H9 (cell line): ENCODE data around the gene LRPAP1. TPM values are rescaled to one million over a fixed set of nuclear protein-coding genes. Genes with fewer than 3 reads are reported as not detected.

Experiments used
- DNase-seq: peaks from one replicate; pipeline ENCODE4 v3.0.0-alpha.2; 2017
- H2AFZ ChIP-seq: one replicate; pipeline ENCODE4 v1.6.1; 2013; ENCODE audit warnings: mild to moderate bottlenecking, low read length, control low read depth, moderate library complexity
- H2AK5ac ChIP-seq: 2 replicates; pipeline ENCODE4 v1.6.1; 2013; ENCODE audit warnings: low read length, control low read depth, mixed read lengths; ENCODE audit not compliant: insufficient read length
- H2BK120ac ChIP-seq: one replicate; pipeline ENCODE4 v1.6.1; 2013; ENCODE audit warnings: low read depth, mild to moderate bottlenecking, low read length, control low read depth, inconsistent platforms; ENCODE audit not compliant: poor library complexity, severe bottlenecking
- H2BK12ac ChIP-seq: 2 replicates; pipeline ENCODE4 v1.6.1; 2013; ENCODE audit warnings: low read length, control low read depth, mixed read lengths, low read depth; ENCODE audit not compliant: insufficient read length
- H2BK15ac ChIP-seq: 2 replicates; pipeline ENCODE4 v1.6.1; 2013; ENCODE audit warnings: low read depth, low read length, control low read depth
- H2BK20ac ChIP-seq: one replicate; pipeline ENCODE4 v1.6.1; 2013; ENCODE audit warnings: low read depth, mild to moderate bottlenecking, low read length, control low read depth, inconsistent platforms; ENCODE audit not compliant: poor library complexity, severe bottlenecking
- H2BK5ac ChIP-seq: 2 replicates; pipeline ENCODE4 v1.6.1; 2013; ENCODE audit warnings: low read length, control low read depth, mixed read lengths; ENCODE audit not compliant: insufficient read length
- H3K14ac ChIP-seq: 2 replicates; pipeline ENCODE4 v1.6.1; 2013; ENCODE audit warnings: low read length, control low read depth; ENCODE audit not compliant: insufficient read depth
- H3K18ac ChIP-seq: 2 replicates; pipeline ENCODE4 v1.6.1; 2013; ENCODE audit warnings: low read depth, mild to moderate bottlenecking, mixed read lengths, low read length, control low read depth; ENCODE audit not compliant: insufficient read length
- H3K23ac ChIP-seq: 2 replicates; pipeline ENCODE4 v1.6.1; 2013; ENCODE audit warnings: low read length, control low read depth, mixed read lengths, low read depth; ENCODE audit not compliant: insufficient read length
- H3K23me2 ChIP-seq: 2 replicates; pipeline ENCODE4 v1.6.1; 2013; ENCODE audit warnings: low read depth, mild to moderate bottlenecking, mixed read lengths, low read length, control low read depth; ENCODE audit not compliant: insufficient read length, poor library complexity, severe bottlenecking
- H3K27ac ChIP-seq: 2 replicates; pipeline ENCODE4 v1.5.1; 2013; ENCODE audit warnings: low read length, control low read depth, mixed read lengths, low read depth; ENCODE audit not compliant: insufficient read length
- H3K27me3 ChIP-seq: 2 replicates; pipeline ENCODE4 v1.6.1; 2013; ENCODE audit warnings: low read length, control low read depth, inconsistent platforms; ENCODE audit not compliant: insufficient read depth
- H3K4ac ChIP-seq: 2 replicates; pipeline ENCODE4 v1.6.1; 2013; ENCODE audit warnings: low read depth, mild to moderate bottlenecking, control low read depth, inconsistent platforms, low read length, moderate library complexity
- H3K4me1 ChIP-seq: 2 replicates; pipeline ENCODE4 v1.6.1; 2013; ENCODE audit warnings: low read length, control low read depth, inconsistent platforms; ENCODE audit not compliant: insufficient read depth
- H3K4me2 ChIP-seq: 2 replicates; pipeline ENCODE4 v1.6.1; 2013; ENCODE audit warnings: low read length, control low read depth, mixed read lengths; ENCODE audit not compliant: insufficient read length, insufficient read depth
- H3K56ac ChIP-seq: 2 replicates; pipeline ENCODE4 v1.6.1; 2013; ENCODE audit warnings: low read depth, mild to moderate bottlenecking, mixed read lengths, low read length, control low read depth; ENCODE audit not compliant: insufficient read length
- H3K79me1 ChIP-seq: 2 replicates; pipeline ENCODE4 v1.6.1; 2013; ENCODE audit warnings: low read depth, mild to moderate bottlenecking, moderate library complexity, low read length, control low read depth, inconsistent platforms; ENCODE audit not compliant: insufficient read depth, poor library complexity, severe bottlenecking
- H3K79me2 ChIP-seq: 2 replicates; pipeline ENCODE4 v1.6.1; 2013; ENCODE audit warnings: low read length, control low read depth, inconsistent platforms; ENCODE audit not compliant: insufficient read depth
- H3K9ac ChIP-seq: 2 replicates; pipeline ENCODE4 v1.6.1; 2013; ENCODE audit warnings: low read length, control low read depth, mixed read lengths; ENCODE audit not compliant: insufficient read length; ENCODE audit errors: extremely low read depth
- H3K9me3 ChIP-seq: one replicate; pipeline ENCODE4 v1.6.1; 2013; ENCODE audit warnings: low read depth, low read length, inconsistent platforms; ENCODE audit not compliant: control insufficient read depth
- H3T11ph ChIP-seq: one replicate; pipeline ENCODE4 v1.6.1; 2013; ENCODE audit warnings: mild to moderate bottlenecking, low read length, control low read depth, inconsistent platforms
- H4K20me1 ChIP-seq: one replicate; pipeline ENCODE4 v1.6.1; 2013; ENCODE audit not compliant: control insufficient read depth, insufficient read length, insufficient read depth
- H4K5ac ChIP-seq: 2 replicates; pipeline ENCODE4 v1.6.1; 2013; ENCODE audit warnings: low read depth, mild to moderate bottlenecking, mixed read lengths, low read length, control low read depth; ENCODE audit not compliant: insufficient read length
- H4K8ac ChIP-seq: replicated peaks from 2 replicates; pipeline ENCODE4 v1.6.1; 2013; ENCODE audit warnings: low read length, control low read depth, mixed read lengths, low read depth; ENCODE audit not compliant: insufficient read length
- H4K91ac ChIP-seq: 2 replicates; pipeline ENCODE4 v1.6.1; 2013; ENCODE audit warnings: low read depth, mild to moderate bottlenecking, moderate library complexity, mixed read lengths, low read length, control low read depth; ENCODE audit not compliant: insufficient read length
- H3K27ac Mint-ChIP-seq, 3 experiments: 2 replicates in 2 of 3; 3 replicates in 1 of 3; pipeline ENCODE4 v1.8.0; 2020 to 2021; ENCODE audit warnings: mixed read lengths in 3 of 3, mild to moderate bottlenecking in 1 of 3, moderate library complexity in 1 of 3
- H3K27me3 Mint-ChIP-seq: 2 replicates; pipeline ENCODE4 v1.8.0; 2021; ENCODE audit warnings: low read depth, mild to moderate bottlenecking, moderate library complexity, mixed read lengths
- H3K36me3 Mint-ChIP-seq, 3 experiments: 2 replicates in 2 of 3; 3 replicates in 1 of 3; pipeline ENCODE4 v1.8.0; 2020 to 2021; ENCODE audit warnings: low read depth in 3 of 3, mixed read lengths in 3 of 3; ENCODE audit not compliant: insufficient read depth in 1 of 3
- H3K4me1 Mint-ChIP-seq, 2 experiments: 2 replicates each; pipeline ENCODE4 v1.8.0; 2020; ENCODE audit warnings: mixed read lengths in 2 of 2
- H3K4me3 Mint-ChIP-seq, 2 experiments: 2 replicates in 1 of 2; 3 replicates in 1 of 2; pipeline ENCODE4 v1.8.0; 2020 to 2021; ENCODE audit warnings: mild to moderate bottlenecking in 2 of 2, mixed read lengths in 2 of 2, moderate library complexity in 1 of 2
- H3K9me3 Mint-ChIP-seq, 2 experiments: 2 replicates in 1 of 2; 3 replicates in 1 of 2; pipeline ENCODE4 v1.8.0; 2020; ENCODE audit warnings: mild to moderate bottlenecking in 2 of 2, mixed read lengths in 2 of 2, moderate library complexity in 1 of 2
- CTCF ChIP-seq: fragments of 200-600 bp; sonication (generic); conservative IDR thresholded peaks from 3 replicates; pipeline ENCODE4 v1.8.0; 2021; ENCODE audit warnings: antibody characterized with exemption, mild to moderate bottlenecking
- WGBS: extraction: QIAGEN DNeasy Blood & Tissue Kit; methylation state at CpG from one replicate; pipeline ENCODE4 v1.1.7; 2013; ENCODE audit warnings: missing lambda C conversion rate, low lambda C conversion rate, mixed read lengths; ENCODE audit not compliant: insufficient read length; ENCODE audit errors: extremely low coverage; 5-methylcytosine and 5-hydroxymethylcytosine counted together
- total RNA-seq: library from RNA; stranded (reverse); gene quantifications from 2 replicates; pipeline ENCODE4 v1.2.1, GENCODE V29; 2021

Gene LRPAP1
- total RNA-seq, 1 experiment from 2014 or later: 85.9 TPM

GRCh38 chr4:3484057-3484973, 47.9 kb downstream of the LRPAP1 start:
- H3K9me3 Mint-ChIP-seq: no peaks in the 10 kb centered on the region
- H2BK12ac ChIP-seq: no peak overlapping the region
- no peak overlapping the region for H3K4me3 Mint-ChIP-seq
- no peaks in the 10 kb centered on the region for H3K79me2 ChIP-seq
- H3K23ac ChIP-seq: no peak overlapping the region
- H3K9ac ChIP-seq: no peak overlapping the region
- H4K8ac ChIP-seq: no peak overlapping the region
- H4K5ac ChIP-seq: no peak overlapping the region
- no peaks in the 10 kb centered on the region for H4K20me1 ChIP-seq
- H3K79me1 ChIP-seq: no peaks in the 10 kb centered on the region
- H4K91ac ChIP-seq: no peak overlapping the region
- no peak overlapping the region for H2BK15ac ChIP-seq
- no peak for DNase-seq
- peaks cover 91% of the 10 kb centered on the region for H3K27me3 Mint-ChIP-seq
- no peak overlapping the region for H3T11ph ChIP-seq
- no peak overlapping the region for H3K27ac Mint-ChIP-seq
- H3K36me3 Mint-ChIP-seq: no peaks in the 10 kb centered on the region
- H2BK120ac ChIP-seq: no peak overlapping the region
- no peak overlapping the region for H2AFZ ChIP-seq
- no peak overlapping the region for H2BK5ac ChIP-seq
- no peak overlapping the region for H2AK5ac ChIP-seq
- peaks cover 4% of the 10 kb centered on the region for H3K23me2 ChIP-seq
- no peak overlapping the region for H3K56ac ChIP-seq
- H2BK20ac ChIP-seq: no peak overlapping the region
- WGBS: no CpG with 5 or more reads among the region's 45 CpGs
- H3K4ac ChIP-seq: no peak overlapping the region
- no peak overlapping the region for H3K4me2 ChIP-seq
- H3K14ac ChIP-seq: no peak overlapping the region
- peaks cover 16% of the 10 kb centered on the region; the same call in 1 of the 2 replicates for H3K27me3 ChIP-seq
- no peak overlapping the region for H3K27ac ChIP-seq
- H3K18ac ChIP-seq: no peak overlapping the region
- peaks cover 23 to 47% of the 10 kb centered on the region in 2 experiments for H3K4me1 Mint-ChIP-seq
- TF ChIP-seq CTCF: no peak
- peaks cover 4% of the 10 kb centered on the region; the same call in 1 of the 2 replicates for H3K4me1 ChIP-seq
- H3K9me3 ChIP-seq: no peaks in the 10 kb centered on the region
